Stimulated activated naive CD8-positive, alpha-beta T cell treated with anti-CD3 and anti-CD28 coated beads, Interleukin-15, amount 100 ng/mL, for 72 hours (primary cell): ENCODE measurements around the gene PRDM12.
A peak's percentile ranks its signal among the peaks of the same experiment; 100 is the strongest.

ENCODE experiments used
- ATAC-seq: fragments of 150-1000 bp; cut with Tn5 transposase; 2 replicates; pipeline ENCODE4 v1.10.0; 2021; ENCODE audit warnings: mild to moderate bottlenecking, moderate library complexity
- DNase-seq, 2 donors: peaks; one replicate each; pipeline ENCODE4 v3.0.0; 2021 to 2022
- H3K27ac Mint-ChIP-seq, 2 donors: one replicate each; pipeline ENCODE4 v1.8.0; 2022; ENCODE audit warnings: mild to moderate bottlenecking in 2 of 2, mixed read lengths in 2 of 2, moderate library complexity in 2 of 2
- H3K27me3 Mint-ChIP-seq: one replicate; pipeline ENCODE4 v1.8.0; 2022; ENCODE audit warnings: mixed read lengths
- H3K4me1 Mint-ChIP-seq: one replicate; pipeline ENCODE4 v1.8.0; 2022; ENCODE audit warnings: mild to moderate bottlenecking, mixed read lengths
- H3K4me3 Mint-ChIP-seq, 2 donors: one replicate each; pipeline ENCODE4 v1.8.0; 2022; ENCODE audit warnings: mild to moderate bottlenecking in 2 of 2, mixed read lengths in 2 of 2, moderate library complexity in 1 of 2
- H3K9me3 Mint-ChIP-seq, 2 donors: one replicate each; pipeline ENCODE4 v1.8.0; 2022; ENCODE audit warnings: mixed read lengths in 2 of 2

PRDM12 gene

GRCh38 chr9:130664251-130665028 lies at the start of gene PRDM12:
Gene PRDM12, plus strand, starts transcription at chr9:130664594. Its CDS starts 60 bp downstream, at chr9:130664654.
- DNase-seq (no peak), ATAC-seq (no peak)
- no peak within 1 kb of the TSS for H3K27ac Mint-ChIP-seq
- peak within 1 kb of the TSS; percentile 54 to 70 for H3K4me3 Mint-ChIP-seq
- peaks cover 94% of the 10 kb centered on the region for H3K27me3 Mint-ChIP-seq
- H3K4me1 Mint-ChIP-seq, result peaks cover 62% of the 10 kb centered on the region
- no peaks in the 10 kb centered on the region for H3K9me3 Mint-ChIP-seq

- no peaks in the 10 kb centered on the region for H3K27me3 Mint-ChIP-seq
- no peaks in the 10 kb centered on the region for H3K9me3 Mint-ChIP-seq
- H3K4me3 Mint-ChIP-seq, result no peak overlapping the region
- H3K4me1 Mint-ChIP-seq, result no peaks in the 10 kb centered on the region
- H3K27ac Mint-ChIP-seq, result no peak overlapping the region
- DNase-seq (no peak), ATAC-seq (no peak)
Observed at GRCh38 chr9:130616451-130616850, 47.9 kb upstream of the PRDM12 start.

- Mint-ChIP-seq H3K27ac (peak overlapping the region in 1 of 2 donors; percentile 15), H3K4me3 (no peak overlapping the region)
- no peak for DNase-seq
Observed at GRCh38 chr9:130623466-130623865, 40.9 kb upstream of the PRDM12 start.

GRCh38 chr9:130624154-130624553 lies 40.2 kb upstream of the PRDM12 start:
- Mint-ChIP-seq H3K4me1 (no peaks in the 10 kb centered on the region), H3K27ac (no peak overlapping the region), H3K27me3 (no peaks in the 10 kb centered on the region), H3K4me3 (no peak overlapping the region), H3K9me3 (no peaks in the 10 kb centered on the region)
- ATAC-seq (no peak), DNase-seq (no peak)

More at GRCh38 chr9:130623466-130623865, 40.9 kb upstream of the PRDM12 start:
- Mint-ChIP-seq H3K4me1 (no peaks in the 10 kb centered on the region), H3K27me3 (no peaks in the 10 kb centered on the region), H3K9me3 (no peaks in the 10 kb centered on the region)
- ATAC-seq, result no peak

GRCh38 chr9:130626249-130626996 lies 38.0 kb upstream of the PRDM12 start:
- Mint-ChIP-seq H3K4me3 (no peak overlapping the region), H3K4me1 (no peaks in the 10 kb centered on the region), H3K27me3 (no peaks in the 10 kb centered on the region), H3K27ac (peak overlapping the region; percentile 2 to 58), H3K9me3 (no peaks in the 10 kb centered on the region)
- no peak for DNase-seq
- ATAC-seq, result no peak

- ATAC-seq, result no peak
- no peak overlapping the region for H3K4me3 Mint-ChIP-seq
- H3K9me3 Mint-ChIP-seq, result no peaks in the 10 kb centered on the region
- H3K4me1 Mint-ChIP-seq, result no peaks in the 10 kb centered on the region
- no peak for DNase-seq
- no peaks in the 10 kb centered on the region for H3K27me3 Mint-ChIP-seq
- no peak overlapping the region for H3K27ac Mint-ChIP-seq
Observed at GRCh38 chr9:130627051-130627450, 37.3 kb upstream of the PRDM12 start.

GRCh38 chr9:130627896-130628792 lies 36.2 kb upstream of the PRDM12 start:
- Mint-ChIP-seq H3K9me3 (no peaks in the 10 kb centered on the region), H3K27ac (no peak overlapping the region), H3K4me3 (no peak overlapping the region), H3K4me1 (no peaks in the 10 kb centered on the region), H3K27me3 (no peaks in the 10 kb centered on the region)
- ATAC-seq (no peak), DNase-seq (no peak)

- ATAC-seq, result no peak
- H3K4me1 Mint-ChIP-seq, result no peaks in the 10 kb centered on the region
- H3K4me3 Mint-ChIP-seq, result no peak overlapping the region
- no peak for DNase-seq
- no peak overlapping the region for H3K27ac Mint-ChIP-seq
- H3K27me3 Mint-ChIP-seq, result no peaks in the 10 kb centered on the region
- no peaks in the 10 kb centered on the region for H3K9me3 Mint-ChIP-seq
Observed at GRCh38 chr9:130629443-130630070, 34.8 kb upstream of the PRDM12 start.

GRCh38 chr9:130630071-130630450 lies 34.3 kb upstream of the PRDM12 start:
- Mint-ChIP-seq H3K27ac (no peak overlapping the region), H3K4me1 (no peaks in the 10 kb centered on the region), H3K4me3 (no peak overlapping the region), H3K27me3 (no peaks in the 10 kb centered on the region), H3K9me3 (no peaks in the 10 kb centered on the region)
- no peak for DNase-seq
- no peak for ATAC-seq

GRCh38 chr9:130630506-130631330 lies 33.7 kb upstream of the PRDM12 start:
- no peak overlapping the region for H3K4me3 Mint-ChIP-seq
- H3K9me3 Mint-ChIP-seq, result no peaks in the 10 kb centered on the region
- DNase-seq (no peak), ATAC-seq (no peak)
- H3K27ac Mint-ChIP-seq, result peak overlapping the region in 1 of 2 donors; percentile 50
- H3K4me1 Mint-ChIP-seq, result no peaks in the 10 kb centered on the region
- H3K27me3 Mint-ChIP-seq, result no peaks in the 10 kb centered on the region

GRCh38 chr9:130631331-130632080 lies 32.9 kb upstream of the PRDM12 start:
- Mint-ChIP-seq H3K9me3 (no peaks in the 10 kb centered on the region), H3K4me3 (no peak overlapping the region), H3K27ac (peak overlapping the region in 1 of 2 donors; percentile 50), H3K27me3 (no peaks in the 10 kb centered on the region), H3K4me1 (no peaks in the 10 kb centered on the region)
- DNase-seq, result no peak
- ATAC-seq, result no peak

GRCh38 chr9:130632081-130632710 lies 32.2 kb upstream of the PRDM12 start:
- Mint-ChIP-seq H3K27ac (peak overlapping the region in 1 of 2 donors; percentile 15), H3K4me1 (no peaks in the 10 kb centered on the region), H3K27me3 (no peaks in the 10 kb centered on the region), H3K9me3 (no peaks in the 10 kb centered on the region), H3K4me3 (no peak overlapping the region)
- ATAC-seq, result no peak
- DNase-seq, result no peak

- no peaks in the 10 kb centered on the region for H3K4me1 Mint-ChIP-seq
- DNase-seq, result no peak
- H3K27ac Mint-ChIP-seq, result no peak overlapping the region
- no peak overlapping the region for H3K4me3 Mint-ChIP-seq
- H3K9me3 Mint-ChIP-seq, result no peaks in the 10 kb centered on the region
- no peak for ATAC-seq
- H3K27me3 Mint-ChIP-seq, result no peaks in the 10 kb centered on the region
Observed at GRCh38 chr9:130632841-130633240, 31.6 kb upstream of the PRDM12 start.
